ENCODE measurements around the gene ZNF470.

The ZNF470 gene

GRCh38 chr19:56567274-56568120, at the start of gene ZNF470:
ZNF470 (plus strand) TSS chr19:56567468; CDS start chr19:56570312, 2,844 bp downstream.
- peak; percentile 93 for DNase-seq

- DNase-seq, result no peak
Measured at GRCh38 chr19:56525214-56525860, 41.9 kb upstream of the ZNF470 start.

GRCh38 chr19:56537442-56537841, 29.8 kb upstream of the ZNF470 start:
- DNase-seq, result no peak

GRCh38 chr19:56538254-56538760, 29.0 kb upstream of the ZNF470 start:
- DNase-seq, result peak; percentile 91

- DNase-seq, result peak; percentile 30
Measured at GRCh38 chr19:56538761-56539263, 28.5 kb upstream of the ZNF470 start, which contains the start of gene ZFP28. ZFP28 (plus strand) TSS chr19:56538948; CDS start chr19:56539019, 71 bp downstream.

- no peak for DNase-seq
Measured at GRCh38 chr19:56543776-56544175, 23.5 kb upstream of the ZNF470 start.

- DNase-seq, result no peak
Measured at GRCh38 chr19:56547535-56547934, 19.7 kb upstream of the ZNF470 start.

GRCh38 chr19:56554272-56554869, 12.9 kb upstream of the ZNF470 start:
- DNase-seq, result no peak

- no peak for DNase-seq
Measured at GRCh38 chr19:56562766-56563165, 4.5 kb upstream of the ZNF470 start.

- DNase-seq, result no peak
Measured at GRCh38 chr19:56566904-56567273, 379 bp upstream of the ZNF470 start.

GRCh38 chr19:56572589-56572988, 5.3 kb downstream of the ZNF470 start:
- no peak for DNase-seq

- no peak for DNase-seq
Measured at GRCh38 chr19:56573914-56574313, 6.6 kb downstream of the ZNF470 start.

- DNase-seq, result no peak
Measured at GRCh38 chr19:56577719-56578602, 10.7 kb downstream of the ZNF470 start.

GRCh38 chr19:56594446-56594782, 27.1 kb downstream of the ZNF470 start:
- DNase-seq, result no peak

- peak; percentile 85 for DNase-seq
Measured at GRCh38 chr19:56594783-56595547, 27.7 kb downstream of the ZNF470 start, which contains the start of gene ZNF71. ZNF71 (plus strand) TSS chr19:56595302; CDS start chr19:56601559, 6,257 bp downstream.

GRCh38 chr19:56595548-56595899, 28.3 kb downstream of the ZNF470 start:
- DNase-seq, result no peak

- DNase-seq, result no peak
Measured at GRCh38 chr19:56596676-56597075, 29.4 kb downstream of the ZNF470 start.

GRCh38 chr19:56597696-56598095, 30.4 kb downstream of the ZNF470 start:
- DNase-seq, result no peak

- no peak for DNase-seq
Measured at GRCh38 chr19:56601375-56601774, 34.1 kb downstream of the ZNF470 start.

GRCh38 chr19:56603829-56604228, 36.6 kb downstream of the ZNF470 start:
- peak; percentile 53 for DNase-seq

- DNase-seq, result no peak
Measured at GRCh38 chr19:56608274-56608964, 41.2 kb downstream of the ZNF470 start.
